A673 (cell line): ENCODE data around the gene ABI2.

Experiments
- EZH2 ChIP-seq: fragments of 200-600 bp; sonication (generic); IDR thresholded peaks from 2 replicates; pipeline ENCODE4 v1.6.1; 2017; ENCODE audit warnings: borderline replicate concordance, low read depth, mild to moderate bottlenecking, mixed read lengths, antibody characterized with exemption, low read length; ENCODE audit not compliant: poor library complexity, severe bottlenecking
- TF ChIP-seq, protein P1 (sequence below): fragments of 300-800, 200-600 bp; sonication (generic); conservative IDR thresholded peaks from 2 replicates; pipeline ENCODE4 v1.5.1; 2017; ENCODE audit warnings: low read depth, mild to moderate bottlenecking, antibody characterized with exemption, low read length, moderate library complexity, mixed read lengths

DNA sequence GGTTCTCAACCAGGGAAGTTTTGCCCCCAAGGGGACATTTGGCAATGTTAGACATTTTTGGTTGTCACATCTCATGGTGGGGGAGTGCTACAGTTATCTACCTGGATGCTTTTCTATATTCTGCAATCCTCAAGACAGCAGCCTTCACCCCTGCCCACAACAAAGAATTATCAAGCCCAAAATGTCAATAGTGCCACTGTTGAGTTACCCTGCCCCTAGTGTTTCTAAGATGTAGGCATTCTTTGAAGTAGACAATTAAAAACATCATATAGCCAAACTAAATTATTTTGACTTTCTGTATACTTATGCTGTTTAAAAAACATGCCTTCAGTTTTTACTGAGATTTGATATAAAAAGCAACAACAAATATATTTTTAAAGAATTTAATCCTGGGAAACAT is 48.0 kb downstream of the ABI2 start:
- TF ChIP-seq, protein P1, sequence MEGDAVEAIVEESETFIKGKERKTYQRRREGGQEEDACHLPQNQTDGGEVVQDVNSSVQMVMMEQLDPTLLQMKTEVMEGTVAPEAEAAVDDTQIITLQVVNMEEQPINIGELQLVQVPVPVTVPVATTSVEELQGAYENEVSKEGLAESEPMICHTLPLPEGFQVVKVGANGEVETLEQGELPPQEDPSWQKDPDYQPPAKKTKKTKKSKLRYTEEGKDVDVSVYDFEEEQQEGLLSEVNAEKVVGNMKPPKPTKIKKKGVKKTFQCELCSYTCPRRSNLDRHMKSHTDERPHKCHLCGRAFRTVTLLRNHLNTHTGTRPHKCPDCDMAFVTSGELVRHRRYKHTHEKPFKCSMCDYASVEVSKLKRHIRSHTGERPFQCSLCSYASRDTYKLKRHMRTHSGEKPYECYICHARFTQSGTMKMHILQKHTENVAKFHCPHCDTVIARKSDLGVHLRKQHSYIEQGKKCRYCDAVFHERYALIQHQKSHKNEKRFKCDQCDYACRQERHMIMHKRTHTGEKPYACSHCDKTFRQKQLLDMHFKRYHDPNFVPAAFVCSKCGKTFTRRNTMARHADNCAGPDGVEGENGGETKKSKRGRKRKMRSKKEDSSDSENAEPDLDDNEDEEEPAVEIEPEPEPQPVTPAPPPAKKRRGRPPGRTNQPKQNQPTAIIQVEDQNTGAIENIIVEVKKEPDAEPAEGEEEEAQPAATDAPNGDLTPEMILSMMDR = peak; percentile 28; the same call in 1 of the 2 replicates
- TF ChIP-seq EZH2 = no peak
